GM21526 (cell line): Measurements from ENCODE around the gene TTC1.
"Not testable (repeated sequence)": the region's sequence is repeated elsewhere in the genome, so short reads cannot be mapped to it uniquely, and the experiment has no call there.

Experiments used
- ATAC-seq: cut with Tn5 transposase; IDR thresholded peaks from one replicate; pipeline ENCODE4 v1.9.1; 2021; ENCODE audit warnings: moderate library complexity; ENCODE audit not compliant: unreplicated experiment, low FRiP score

Gene TTC1

DNA sequence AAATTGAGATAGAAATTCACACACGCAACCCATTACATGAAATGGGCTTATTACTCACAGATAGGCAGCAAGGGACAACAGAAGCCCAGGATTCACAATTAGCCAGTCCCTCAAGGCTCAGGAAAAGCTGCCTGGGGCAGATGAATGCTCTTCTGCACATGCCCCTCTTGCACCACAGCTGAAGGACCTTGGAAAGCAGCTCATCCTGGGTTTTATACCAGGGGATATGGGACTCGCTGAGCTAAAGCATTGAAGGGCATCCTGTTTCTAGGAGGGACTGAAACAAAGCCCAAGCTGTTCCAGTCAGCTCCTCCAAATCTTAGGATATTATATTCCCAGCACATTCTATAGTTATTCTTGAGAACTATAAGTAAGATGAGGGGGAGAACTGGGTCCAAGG lies 15.7 kb upstream of the TTC1 start:
- ATAC-seq, result no peak

DNA sequence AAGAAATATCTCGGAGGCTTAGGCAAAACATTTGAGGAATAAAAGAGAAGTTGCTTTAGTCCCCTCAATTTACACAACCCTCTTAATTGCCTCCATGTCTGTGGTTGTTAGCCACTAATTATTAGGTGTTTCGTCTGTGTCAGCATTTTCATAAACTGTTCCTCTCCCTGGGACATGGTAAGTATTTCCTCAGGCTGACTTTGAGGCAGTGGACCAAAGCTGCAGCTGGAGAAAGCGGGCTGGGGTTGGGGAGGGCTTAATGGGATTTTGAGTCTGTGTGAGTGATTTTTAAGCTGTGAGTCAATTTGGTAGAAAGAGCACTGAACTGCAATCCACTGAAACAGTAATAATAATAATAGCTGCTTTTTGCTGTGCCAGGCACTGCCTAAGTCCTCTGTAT lies 13.0 kb upstream of the TTC1 start:
- ATAC-seq, result no peak

DNA sequence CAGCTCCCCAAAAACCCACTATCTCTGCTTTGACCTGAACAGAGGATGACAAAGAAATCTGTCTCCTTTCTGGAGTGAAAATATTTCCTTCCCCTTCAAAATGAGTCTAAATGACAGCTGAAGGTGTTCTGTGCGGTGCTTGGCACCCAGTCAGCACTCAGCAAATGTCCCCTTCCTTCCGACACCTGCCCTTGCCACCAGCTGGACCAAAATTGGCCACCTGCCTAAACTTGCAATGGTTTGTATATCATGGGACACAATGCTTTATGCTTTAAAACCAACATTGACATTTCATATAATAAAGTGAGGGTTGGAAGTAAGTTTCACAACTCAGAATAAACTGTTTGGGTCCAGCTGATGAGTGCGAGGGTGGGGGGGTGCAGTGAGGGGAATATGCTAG lies 7.5 kb upstream of the TTC1 start:
- no peak for ATAC-seq

GRCh38 chr5:160007514-160007913 lies 1.4 kb upstream of the TTC1 start:
- no peak for ATAC-seq

- ATAC-seq, result peak; percentile 5
Measured at GRCh38 chr5:160008529-160008876, 436 bp upstream of the TTC1 start.

GRCh38 chr5:160009591-160009989 lies 651 bp downstream of the TTC1 start:
- peak; percentile 24 for ATAC-seq

DNA sequence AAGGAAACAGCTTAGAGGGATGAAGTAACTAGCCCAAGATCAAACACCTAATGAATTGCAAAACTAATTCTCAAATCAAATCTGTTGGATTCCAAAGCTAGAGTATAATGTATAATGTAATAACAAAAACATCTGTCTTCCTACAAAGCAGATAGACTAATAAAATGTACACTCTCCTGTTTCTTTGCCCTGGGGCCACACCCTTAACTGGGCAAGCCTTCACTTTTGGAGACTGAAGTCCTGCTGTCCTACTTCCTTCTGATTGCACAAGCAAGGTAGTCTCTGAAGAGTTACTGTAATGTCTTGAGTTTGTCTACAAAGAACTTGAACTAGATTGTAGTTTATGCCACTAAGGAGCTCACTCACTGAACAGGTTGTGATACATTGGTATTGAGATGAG lies 2.5 kb downstream of the TTC1 start:
- no peak for ATAC-seq

DNA sequence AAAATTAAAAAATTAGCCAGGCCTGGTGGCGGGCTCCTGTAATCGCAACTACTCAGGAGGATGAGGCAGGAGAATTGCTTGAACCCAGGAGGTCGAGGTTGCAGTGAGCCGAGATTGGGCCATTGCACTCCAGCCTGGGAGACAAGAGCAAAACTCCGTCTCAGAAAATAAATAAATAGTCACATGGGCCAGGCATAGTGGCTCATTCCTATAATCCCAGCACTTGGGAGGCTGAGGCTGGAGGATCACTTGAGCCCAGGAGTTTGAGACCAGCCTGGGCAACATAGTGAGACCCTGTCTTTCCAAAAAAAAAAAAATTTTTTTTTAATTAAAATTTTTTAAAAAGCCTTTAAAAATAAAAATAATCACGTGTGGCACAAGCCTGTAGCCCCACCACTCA lies 5.3 kb downstream of the TTC1 start:
- not testable (repeated sequence) for ATAC-seq

GRCh38 chr5:160018945-160019625 lies 10.1 kb downstream of the TTC1 start:
- ATAC-seq, result no peak

GRCh38 chr5:160020266-160020770 lies 11.4 kb downstream of the TTC1 start:
- no peak for ATAC-seq

- ATAC-seq, result no peak
Measured at GRCh38 chr5:160020964-160021363, 12.0 kb downstream of the TTC1 start.

GRCh38 chr5:160021831-160022446 lies 13.0 kb downstream of the TTC1 start:
- peak; percentile 88 for ATAC-seq

GRCh38 chr5:160023007-160023907 lies 14.3 kb downstream of the TTC1 start:
- ATAC-seq, result no peak

GRCh38 chr5:160023908-160024630 lies 15.1 kb downstream of the TTC1 start:
- no peak for ATAC-seq

DNA sequence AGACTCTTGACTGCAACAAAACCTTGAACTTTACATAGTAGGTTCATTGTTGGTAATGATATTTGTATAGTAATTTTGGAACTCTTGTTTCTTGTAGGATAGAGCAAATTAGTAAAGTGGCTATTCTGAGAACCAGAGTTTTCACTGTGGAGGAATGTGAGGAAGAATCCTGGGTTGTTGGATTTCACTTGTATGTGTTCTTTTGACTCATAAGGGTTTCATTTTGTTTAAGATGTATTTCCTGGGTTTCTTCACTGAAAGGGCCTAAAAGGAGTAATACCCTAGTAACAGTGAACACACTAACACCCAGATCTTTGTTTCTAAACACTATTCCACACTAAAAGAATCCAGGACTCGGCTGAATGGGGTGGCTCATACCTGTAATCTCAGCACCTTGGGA lies 20.1 kb downstream of the TTC1 start:
- ATAC-seq, result no peak

DNA sequence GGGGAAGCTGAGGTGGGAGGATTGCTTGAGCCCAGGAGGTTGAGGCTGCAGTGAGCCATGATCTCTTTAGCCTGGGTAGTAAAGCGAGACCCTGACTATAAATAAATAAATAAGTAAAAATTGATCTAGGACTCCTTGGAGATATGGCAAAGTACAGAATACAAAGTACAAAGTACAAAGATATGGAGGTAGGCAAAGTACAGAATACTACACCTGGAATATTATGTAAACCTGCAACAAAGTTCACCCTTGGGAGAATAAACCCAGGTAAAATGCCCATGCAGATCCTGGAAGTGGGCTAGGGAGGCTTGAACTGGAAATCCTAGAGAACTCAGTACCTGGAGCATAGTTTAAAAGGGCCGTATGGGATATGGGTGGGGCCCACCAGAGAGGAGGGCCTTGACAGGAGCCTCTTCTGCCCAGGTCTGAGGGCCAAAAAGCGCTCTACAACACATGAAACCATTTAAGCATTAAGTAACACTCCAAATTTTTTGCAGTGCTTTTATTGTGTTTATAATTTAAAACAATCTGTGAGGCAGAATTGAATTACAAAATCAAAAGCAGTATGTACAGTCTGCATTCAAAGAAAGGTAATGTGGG lies 20.7 kb downstream of the TTC1 start:
- no peak for ATAC-seq

DNA sequence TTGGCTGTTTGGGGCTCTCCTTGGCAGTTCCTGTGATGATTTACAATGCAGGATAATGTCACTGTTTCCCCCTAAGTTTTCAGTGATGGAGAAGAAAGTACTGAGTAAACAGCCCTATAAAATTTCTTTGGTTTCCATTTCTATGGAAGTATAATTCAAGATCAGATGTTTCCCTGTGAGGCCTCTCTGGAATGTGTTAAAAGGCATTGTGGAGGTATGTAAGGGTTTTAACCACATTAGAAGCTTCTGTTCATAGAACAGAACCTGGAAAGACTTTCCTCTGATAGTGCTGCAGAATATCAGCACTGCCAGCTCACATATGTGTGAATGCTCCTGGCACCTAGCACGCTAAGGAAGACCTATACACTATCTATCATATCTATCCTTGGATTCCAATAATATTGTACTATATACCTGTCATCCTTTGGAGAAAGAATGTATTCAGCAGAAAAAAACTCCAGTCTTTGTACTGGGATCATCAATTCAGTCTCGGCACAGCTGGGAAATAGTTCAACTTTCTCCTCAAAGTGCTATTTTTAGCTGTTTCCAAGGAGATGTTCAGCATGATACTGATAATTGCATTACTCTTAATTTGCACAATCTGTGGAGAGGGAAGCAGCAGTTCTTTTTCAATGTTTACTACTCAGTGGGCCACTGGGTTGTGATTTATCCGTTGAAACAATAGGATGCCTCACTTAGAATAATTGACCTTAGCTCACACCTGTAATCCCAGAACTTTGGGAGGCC lies 21.9 kb downstream of the TTC1 start:
- no peak for ATAC-seq

GRCh38 chr5:160033546-160034252 lies 24.8 kb downstream of the TTC1 start:
- no peak for ATAC-seq

GRCh38 chr5:160036243-160036642 lies 27.3 kb downstream of the TTC1 start:
- no peak for ATAC-seq
